ENCODE data around the gene RAD50.
"Not testable (repeated sequence)": the region's sequence is repeated elsewhere in the genome, so short reads cannot be mapped to it uniquely, and the experiment has no call there.

The RAD50 gene

GRCh38 chr5:132543472-132544201 is 13.1 kb upstream of the RAD50 start, which contains the start of gene IL5:
Gene IL5, minus strand, starts transcription at chr5:132543522. Its CDS starts 44 bp downstream, at chr5:132543478.
- no peaks in the 10 kb centered on the region for H3F3A ChIP-seq (ENCODE audit: control insufficient read depth, insufficient read depth)
- TF ChIP-seq CTCF (IDR thresholded peaks at IDR 0.05; ENCODE audit: low read depth, low read length, poor library complexity, severe bottlenecking) (no peak), EZH2phosphoT487 (IDR thresholded peaks at IDR 0.05; ENCODE audit: borderline replicate concordance, low read length) (no peak)
- H3K9me3 ChIP-seq (ENCODE audit: control insufficient read depth, insufficient read depth, low read length) = no peaks in the 10 kb centered on the region
- no peaks in the 10 kb centered on the region for H3K79me2 ChIP-seq (ENCODE audit: control insufficient read depth, low read length)
- no peaks in the 10 kb centered on the region for H3K4me1 ChIP-seq (ENCODE audit: control insufficient read depth, low read length)
- peaks cover 44% of the 10 kb centered on the region for H3K27me3 ChIP-seq (ENCODE audit: control insufficient read depth, low read length)
- H3K4me2 ChIP-seq (ENCODE audit: low read length) = no peak within 1 kb of the TSS
- H3K4me3 ChIP-seq (ENCODE audit: low read length) = no peak within 1 kb of the TSS
- no peaks in the 10 kb centered on the region for H3K9me2 ChIP-seq (replicated peaks; ENCODE audit: control insufficient read depth, low read length)
- H3K36me3 ChIP-seq (ENCODE audit: control insufficient read depth, low read length) = no peaks in the 10 kb centered on the region
- no peaks in the 10 kb centered on the region for H4K20me1 ChIP-seq (ENCODE audit: control insufficient read depth, insufficient read depth, low read depth, low read length)
- no peak within 1 kb of the TSS for H3K27ac ChIP-seq (ENCODE audit: low read depth, low read length)

GRCh38 chr5:132546108-132546507 is 10.7 kb upstream of the RAD50 start:
- peaks cover 52% of the 10 kb centered on the region for H3K27me3 ChIP-seq (ENCODE audit: control insufficient read depth, low read length)
- TF ChIP-seq CTCF (IDR thresholded peaks at IDR 0.05; ENCODE audit: low read depth, low read length, poor library complexity, severe bottlenecking) (no peak), EZH2phosphoT487 (IDR thresholded peaks at IDR 0.05; ENCODE audit: borderline replicate concordance, low read length) (no peak)
- H3K9me2 ChIP-seq (replicated peaks; ENCODE audit: control insufficient read depth, low read length) = no peaks in the 10 kb centered on the region
- no peaks in the 10 kb centered on the region for H3K4me1 ChIP-seq (ENCODE audit: control insufficient read depth, low read length)
- no peaks in the 10 kb centered on the region for H3K9me3 ChIP-seq (ENCODE audit: control insufficient read depth, insufficient read depth, low read length)
- no peaks in the 10 kb centered on the region for H3F3A ChIP-seq (ENCODE audit: control insufficient read depth, insufficient read depth)
- no peaks in the 10 kb centered on the region for H4K20me1 ChIP-seq (ENCODE audit: control insufficient read depth, insufficient read depth, low read depth, low read length)
- no peak overlapping the region for H3K4me2 ChIP-seq (ENCODE audit: low read length)
- no peaks in the 10 kb centered on the region for H3K36me3 ChIP-seq (ENCODE audit: control insufficient read depth, low read length)
- H3K79me2 ChIP-seq (ENCODE audit: control insufficient read depth, low read length) = no peaks in the 10 kb centered on the region
- H3K27ac ChIP-seq (ENCODE audit: low read depth, low read length) = no peak overlapping the region
- no peak overlapping the region for H3K4me3 ChIP-seq (ENCODE audit: low read length)

GRCh38 chr5:132547269-132547668 is 9.5 kb upstream of the RAD50 start:
- Histone ChIP-seq H3K4me3 (ENCODE audit: low read length) (no peak overlapping the region), H3K4me2 (ENCODE audit: low read length) (no peak overlapping the region)
- TF ChIP-seq CTCF (IDR thresholded peaks at IDR 0.05; ENCODE audit: low read depth, low read length, poor library complexity, severe bottlenecking) (no peak), EZH2phosphoT487 (IDR thresholded peaks at IDR 0.05; ENCODE audit: borderline replicate concordance, low read length) (no peak)

GRCh38 chr5:132548834-132549233 is 7.9 kb upstream of the RAD50 start:
- not testable (repeated sequence) for H3K4me2 ChIP-seq (ENCODE audit: low read length)

More at GRCh38 chr5:132547269-132547668, 9.5 kb upstream of the RAD50 start:
- no peaks in the 10 kb centered on the region for H3F3A ChIP-seq (ENCODE audit: control insufficient read depth, insufficient read depth)
- no peaks in the 10 kb centered on the region for H3K79me2 ChIP-seq (ENCODE audit: control insufficient read depth, low read length)
- no peaks in the 10 kb centered on the region for H3K9me2 ChIP-seq (replicated peaks; ENCODE audit: control insufficient read depth, low read length)
- H3K36me3 ChIP-seq (ENCODE audit: control insufficient read depth, low read length) = no peaks in the 10 kb centered on the region
- no peaks in the 10 kb centered on the region for H4K20me1 ChIP-seq (ENCODE audit: control insufficient read depth, insufficient read depth, low read depth, low read length)
- H3K4me1 ChIP-seq (ENCODE audit: control insufficient read depth, low read length) = no peaks in the 10 kb centered on the region
- no peak overlapping the region for H3K27ac ChIP-seq (ENCODE audit: low read depth, low read length)
- H3K27me3 ChIP-seq (ENCODE audit: control insufficient read depth, low read length) = peaks cover 55% of the 10 kb centered on the region
- H3K9me3 ChIP-seq (ENCODE audit: control insufficient read depth, insufficient read depth, low read length) = no peaks in the 10 kb centered on the region

More at GRCh38 chr5:132548834-132549233, 7.9 kb upstream of the RAD50 start:
- not testable (repeated sequence) for H3K9me3 ChIP-seq (ENCODE audit: control insufficient read depth, insufficient read depth, low read length); H3K27ac ChIP-seq (ENCODE audit: low read depth, low read length); H3K4me1 ChIP-seq (ENCODE audit: control insufficient read depth, low read length); H3K4me3 ChIP-seq (ENCODE audit: low read length); H3K9me2 ChIP-seq (replicated peaks; ENCODE audit: control insufficient read depth, low read length); H3K36me3 ChIP-seq (ENCODE audit: control insufficient read depth, low read length); H3K79me2 ChIP-seq (ENCODE audit: control insufficient read depth, low read length); H4K20me1 ChIP-seq (ENCODE audit: control insufficient read depth, insufficient read depth, low read depth, low read length); H3F3A ChIP-seq (ENCODE audit: control insufficient read depth, insufficient read depth)
- H3K27me3 ChIP-seq (ENCODE audit: control insufficient read depth, low read length) = peaks cover 49% of the 10 kb centered on the region

Measured in DOHH2 (cell line).